ENCODE measurements around the gene CAV3. TPM values are rescaled to one million over a fixed set of nuclear protein-coding genes. Genes with fewer than 3 reads are reported as not detected.
"Not testable (repeated sequence)": the region's sequence is repeated elsewhere in the genome, so short reads cannot be mapped to it uniquely, and the experiment has no call there.

The CAV3 gene
- not detected for polyA plus RNA-seq (2012; ENCODE audit: insufficient read depth, insufficient read length, low read depth)

DNA sequence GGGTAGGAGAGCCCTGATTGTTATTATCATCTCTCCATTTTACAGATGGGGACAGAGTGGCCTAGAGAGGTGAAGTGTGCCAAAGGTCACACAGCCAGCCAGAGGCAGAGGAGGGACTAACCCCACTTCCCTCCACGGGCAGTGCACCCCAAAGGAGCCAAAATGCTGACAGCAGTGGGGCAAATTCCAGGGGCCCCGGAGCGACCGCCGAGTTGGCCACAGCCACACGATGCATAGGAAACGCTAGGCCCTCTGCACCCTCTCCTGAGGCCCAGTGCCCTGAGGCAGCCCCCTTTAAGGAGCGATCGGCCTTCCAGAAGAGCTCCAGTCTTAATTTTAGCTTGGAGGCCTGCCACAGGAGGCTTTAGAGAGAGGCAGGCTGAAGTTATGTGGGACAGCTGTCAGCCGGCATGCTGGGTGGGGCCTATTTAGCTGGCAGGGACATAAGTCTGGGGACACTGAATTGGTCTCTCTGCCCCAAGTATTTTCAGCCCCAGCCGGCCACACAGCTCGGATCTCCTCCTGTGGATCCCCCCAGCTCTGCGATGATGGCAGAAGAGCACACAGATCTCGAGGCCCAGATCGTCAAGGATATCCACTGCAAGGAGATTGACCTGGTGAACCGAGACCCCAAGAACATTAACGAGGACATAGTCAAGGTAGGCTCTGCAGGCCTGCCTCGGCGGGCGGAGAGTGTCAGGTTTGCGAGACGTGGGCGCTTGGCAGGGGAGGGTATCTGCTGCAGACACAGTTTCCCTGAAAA is at the start of gene CAV3:
Gene CAV3, plus strand, starts transcription at position 471 of the 763 bp plus-strand sequence. Its CDS starts 75 bp downstream, at position 546.
- Histone ChIP-seq H3K27me3 (no peaks in the 10 kb centered on the region), H3K4me3 (ENCODE audit: low read depth, low read length) (no peak within 1 kb of the TSS), H3K9me3 (no peaks in the 10 kb centered on the region), H3K4me1 (no peaks in the 10 kb centered on the region), H3K36me3 (no peaks in the 10 kb centered on the region)
- no peak for DNase-seq
- TF ChIP-seq, protein P1, sequence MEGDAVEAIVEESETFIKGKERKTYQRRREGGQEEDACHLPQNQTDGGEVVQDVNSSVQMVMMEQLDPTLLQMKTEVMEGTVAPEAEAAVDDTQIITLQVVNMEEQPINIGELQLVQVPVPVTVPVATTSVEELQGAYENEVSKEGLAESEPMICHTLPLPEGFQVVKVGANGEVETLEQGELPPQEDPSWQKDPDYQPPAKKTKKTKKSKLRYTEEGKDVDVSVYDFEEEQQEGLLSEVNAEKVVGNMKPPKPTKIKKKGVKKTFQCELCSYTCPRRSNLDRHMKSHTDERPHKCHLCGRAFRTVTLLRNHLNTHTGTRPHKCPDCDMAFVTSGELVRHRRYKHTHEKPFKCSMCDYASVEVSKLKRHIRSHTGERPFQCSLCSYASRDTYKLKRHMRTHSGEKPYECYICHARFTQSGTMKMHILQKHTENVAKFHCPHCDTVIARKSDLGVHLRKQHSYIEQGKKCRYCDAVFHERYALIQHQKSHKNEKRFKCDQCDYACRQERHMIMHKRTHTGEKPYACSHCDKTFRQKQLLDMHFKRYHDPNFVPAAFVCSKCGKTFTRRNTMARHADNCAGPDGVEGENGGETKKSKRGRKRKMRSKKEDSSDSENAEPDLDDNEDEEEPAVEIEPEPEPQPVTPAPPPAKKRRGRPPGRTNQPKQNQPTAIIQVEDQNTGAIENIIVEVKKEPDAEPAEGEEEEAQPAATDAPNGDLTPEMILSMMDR (IDR thresholded peaks at IDR 0.05; ENCODE audit: low read depth, low read length) = no peak

DNA sequence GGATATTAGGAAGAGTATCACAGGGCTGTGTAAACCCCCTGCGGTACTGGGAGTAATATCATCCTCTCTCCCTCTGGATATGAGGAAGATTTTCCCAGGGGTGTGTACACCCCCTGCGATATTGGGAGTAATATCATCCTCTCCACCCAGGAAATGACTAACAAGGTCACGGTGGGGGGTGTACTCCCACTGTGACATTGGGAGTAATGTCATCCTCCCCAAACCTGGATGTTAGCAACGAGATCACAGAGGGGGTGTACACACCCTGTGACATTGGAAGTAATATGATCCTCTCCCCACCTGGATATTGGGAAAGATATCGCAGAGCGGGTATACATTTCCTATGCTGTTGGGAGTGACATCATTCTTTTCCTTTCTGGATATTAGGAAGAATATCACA is 48.6 kb upstream of the CAV3 start:
- H3K36me3 ChIP-seq; H3K9me3 ChIP-seq; H3K27me3 ChIP-seq; H3K4me1 ChIP-seq; DNase-seq; H3K4me3 ChIP-seq (ENCODE audit: low read depth, low read length): not testable (repeated sequence)

DNA sequence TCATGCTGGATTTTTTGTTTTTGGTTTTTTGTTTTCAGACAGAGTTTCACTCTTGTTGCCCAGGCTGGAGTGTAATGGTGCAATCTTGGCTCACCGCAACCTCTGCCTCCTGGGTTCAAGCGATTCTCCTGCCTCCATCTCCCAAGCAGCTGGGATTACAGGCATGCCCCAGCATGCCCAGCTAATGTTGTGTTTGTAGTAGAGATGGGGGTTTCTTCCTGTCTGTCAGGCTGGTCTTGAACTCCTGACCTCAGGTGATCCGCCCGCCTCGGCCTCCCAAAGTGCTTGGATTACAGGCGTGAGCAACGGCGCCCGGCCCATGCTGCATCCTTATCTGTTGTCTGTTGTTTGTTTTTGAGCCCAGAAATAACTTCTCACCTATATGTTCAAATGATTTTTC is 42.3 kb upstream of the CAV3 start:
- not testable (repeated sequence) for H3K36me3 ChIP-seq; H3K4me1 ChIP-seq; H3K27me3 ChIP-seq; DNase-seq; H3K4me3 ChIP-seq (ENCODE audit: low read depth, low read length); H3K9me3 ChIP-seq

DNA sequence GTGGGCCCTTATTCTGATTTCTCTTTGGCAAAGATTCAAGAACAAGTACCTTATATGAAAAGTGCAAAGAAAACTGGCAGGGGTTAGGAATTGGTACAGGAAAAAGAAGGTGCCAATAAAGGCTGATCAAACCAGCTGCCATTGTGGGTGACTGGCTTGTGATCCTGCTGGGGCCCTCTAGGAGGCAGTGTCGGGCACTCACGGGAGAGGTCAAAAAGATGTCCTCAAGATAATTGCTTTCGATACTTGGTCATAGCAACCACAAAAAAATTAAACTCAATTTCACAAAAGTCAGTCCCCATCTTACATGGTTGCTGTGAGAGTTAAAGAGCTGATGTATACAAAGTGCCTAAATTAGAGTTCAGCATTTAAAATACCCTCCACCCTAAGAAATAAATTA is 31.0 kb upstream of the CAV3 start:
- H3K9me3 ChIP-seq = no peaks in the 10 kb centered on the region
- no peaks in the 10 kb centered on the region for H3K27me3 ChIP-seq
- DNase-seq = no peak
- no peaks in the 10 kb centered on the region for H3K36me3 ChIP-seq
- no peak overlapping the region for H3K4me3 ChIP-seq (ENCODE audit: low read depth, low read length)
- H3K4me1 ChIP-seq = no peaks in the 10 kb centered on the region
- TF ChIP-seq, protein P1 (IDR thresholded peaks at IDR 0.05; ENCODE audit: low read depth, low read length) = peak; percentile 27

DNA sequence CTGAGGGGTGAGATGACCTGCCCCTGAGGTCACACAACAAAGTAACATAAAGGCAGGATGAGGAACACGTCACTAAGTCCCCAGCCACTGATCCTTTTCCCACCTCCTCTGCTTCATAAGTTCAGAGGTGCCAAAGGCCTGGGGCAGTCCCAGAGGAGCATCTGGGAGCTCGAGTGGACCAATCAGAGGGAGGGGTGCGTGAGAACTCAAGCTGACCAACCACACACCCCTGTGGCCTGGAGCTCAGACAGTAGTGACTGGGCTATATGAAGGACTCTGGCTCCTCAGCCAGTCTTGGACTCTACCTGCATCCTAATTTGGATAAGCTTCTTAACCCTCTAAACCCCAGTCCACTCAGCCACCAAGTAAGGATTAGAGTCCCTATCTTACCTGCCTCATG is 28.0 kb upstream of the CAV3 start:
- H3K36me3 ChIP-seq = no peaks in the 10 kb centered on the region
- no peaks in the 10 kb centered on the region for H3K4me1 ChIP-seq
- H3K9me3 ChIP-seq = no peaks in the 10 kb centered on the region
- no peak for DNase-seq
- TF ChIP-seq, protein P1 (IDR thresholded peaks at IDR 0.05; ENCODE audit: low read depth, low read length) = no peak
- H3K4me3 ChIP-seq (ENCODE audit: low read depth, low read length) = no peak overlapping the region
- H3K27me3 ChIP-seq = no peaks in the 10 kb centered on the region

DNA sequence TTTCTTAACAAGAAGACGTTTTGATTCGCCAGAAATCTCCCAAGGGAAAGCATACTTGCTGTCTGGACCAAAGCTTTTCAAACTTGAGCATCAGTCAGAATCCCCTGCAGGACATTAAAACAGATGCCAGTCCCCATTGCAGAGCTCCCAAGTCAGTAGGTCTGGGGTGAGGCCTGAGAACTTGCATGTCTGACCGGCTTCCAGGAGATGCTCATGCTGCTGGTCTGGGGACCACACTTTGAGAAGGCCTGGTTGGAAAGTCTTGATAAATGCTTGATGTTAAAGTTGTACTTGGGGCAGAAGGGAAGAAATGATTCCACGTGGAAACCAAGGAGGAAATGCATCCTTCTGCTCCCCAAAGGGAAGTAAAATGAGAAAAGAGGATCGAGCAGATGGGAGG is 24.3 kb upstream of the CAV3 start:
- no peak for DNase-seq
- Histone ChIP-seq H3K27me3 (no peaks in the 10 kb centered on the region), H3K4me3 (ENCODE audit: low read depth, low read length) (no peak overlapping the region), H3K9me3 (no peaks in the 10 kb centered on the region), H3K36me3 (no peaks in the 10 kb centered on the region), H3K4me1 (no peaks in the 10 kb centered on the region)
- TF ChIP-seq, protein P1 (IDR thresholded peaks at IDR 0.05; ENCODE audit: low read depth, low read length) = no peak

DNA sequence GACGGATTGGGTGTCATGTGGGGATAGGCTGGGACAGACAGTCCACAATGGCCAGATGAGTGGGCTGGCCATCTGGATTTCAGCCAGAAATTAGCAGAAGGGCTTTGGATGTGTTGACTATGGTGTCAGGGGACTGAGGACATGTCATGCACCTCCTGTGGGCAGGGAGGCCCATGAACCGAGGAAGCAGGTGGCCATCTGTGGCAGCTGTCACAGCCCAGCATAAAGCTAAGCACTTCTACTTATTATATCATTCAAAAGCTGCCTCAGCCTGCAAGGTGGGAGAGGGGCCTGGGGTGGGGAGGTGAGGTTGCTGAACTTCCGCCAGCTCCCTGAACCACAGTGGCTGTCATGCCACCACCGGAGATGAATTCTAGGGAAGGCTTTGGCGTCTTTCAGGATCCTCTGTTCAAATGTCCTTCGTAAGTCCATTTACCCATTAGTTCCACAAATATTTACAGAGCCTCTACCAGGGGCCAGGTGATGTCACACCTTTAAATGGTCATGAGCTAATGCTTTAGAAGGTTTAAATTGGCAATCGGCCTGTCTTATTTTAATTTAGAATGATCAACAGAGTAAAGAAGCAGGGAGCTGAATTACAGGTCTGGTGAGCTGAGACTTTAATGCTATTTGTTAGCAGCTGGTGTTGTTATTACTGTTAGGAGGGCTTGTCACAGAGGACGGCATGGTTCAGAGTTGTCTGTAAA is 23.6 kb upstream of the CAV3 start:
- no peaks in the 10 kb centered on the region for H3K9me3 ChIP-seq
- TF ChIP-seq, protein P1 (IDR thresholded peaks at IDR 0.05; ENCODE audit: low read depth, low read length) = no peak
- no peaks in the 10 kb centered on the region for H3K27me3 ChIP-seq
- no peaks in the 10 kb centered on the region for H3K36me3 ChIP-seq
- no peak for DNase-seq
- H3K4me3 ChIP-seq (ENCODE audit: low read depth, low read length) = no peak overlapping the region
- H3K4me1 ChIP-seq = no peaks in the 10 kb centered on the region

All from BE2C (cell line).